K562 (cell line): ENCODE results near the gene BIRC5. TPM values are rescaled to one million over a fixed set of nuclear protein-coding genes. Genes with fewer than 3 reads are reported as not detected.
A peak's percentile ranks its signal among the peaks of the same experiment; 100 is the strongest.

ENCODE experiments used
- ATF1 ChIP-seq, 2 experiments: fragments of 450-650 bp in 1 of 2; IDR thresholded peaks; 2 replicates each; pipeline ENCODE4 v1.6.1; 2016; ENCODE audit warnings: missing compliant biosample characterization in 1 of 2, missing genetic modification characterization in 1 of 2
- CUX1 ChIP-seq: fragments of 200-800 bp; sonication (Bioruptor generic); IDR thresholded peaks from 2 replicates; pipeline ENCODE4 v1.6.1; 2016; ENCODE audit warnings: missing genetic modification characterization, missing compliant biosample characterization
- IFI16 ChIP-seq: fragments of 250-450 bp; sonication (Bioruptor Pico); IDR thresholded peaks from 2 replicates; pipeline ENCODE4 v2.1.2; 2022; ENCODE audit warnings: mild to moderate bottlenecking, inconsistent platforms
- IRF9 ChIP-seq: fragments of 450-650 bp; IDR thresholded peaks from 2 replicates; pipeline ENCODE4 v1.6.1; 2016; ENCODE audit warnings: missing biosample characterization, missing genetic modification characterization
- MAZ ChIP-seq, 2 experiments: fragments of 450-650 bp in 1 of 2; sonication (generic) in 1 of 2; formaldehyde crosslinking; IDR thresholded peaks in 1 of 2; conservative IDR thresholded peaks in 1 of 2; 2 replicates each; pipeline versions ENCODE4 v1.4.0 to v1.5.0; 2020; ENCODE audit warnings: mild to moderate bottlenecking in 1 of 2, missing genetic modification reagents in 1 of 2
- MTA2 ChIP-seq: fragments of 450-650 bp; IDR thresholded peaks from 2 replicates; pipeline ENCODE4 v1.6.1; 2016; ENCODE audit warnings: low read depth
- PHF20 ChIP-seq: fragments of 450-650 bp; IDR thresholded peaks from 2 replicates; pipeline ENCODE4 v1.6.1; 2018; ENCODE audit not compliant: partially characterized antibody
- POLR2G ChIP-seq: fragments of 200-400 bp; formaldehyde crosslinking; IDR thresholded peaks from 2 replicates; pipeline ENCODE4 v1.6.1; 2017; ENCODE audit warnings: low read depth, mild to moderate bottlenecking, antibody characterized with exemption, low read length, moderate library complexity
- PRPF4 ChIP-seq: fragments of 200-400 bp; formaldehyde crosslinking; IDR thresholded peaks from one replicate; pipeline ENCODE4 v1.6.1; 2017; ENCODE audit warnings: low read length, low read depth, mild to moderate bottlenecking; ENCODE audit not compliant: insufficient read depth, poor library complexity, severe bottlenecking
- SLC30A9 ChIP-seq: fragments of 250-450 bp; sonication (Bioruptor Pico); IDR thresholded peaks from 2 replicates; pipeline ENCODE4 v1.8.0; 2022; ENCODE audit warnings: mild to moderate bottlenecking, moderate library complexity
- ZBTB1 ChIP-seq: sonication (generic); formaldehyde crosslinking; IDR thresholded peaks from 2 replicates; pipeline ENCODE4 v1.8.1; 2023; ENCODE audit warnings: missing genetic modification reagents, low read depth, mild to moderate bottlenecking, borderline replicate concordance
- ZFX ChIP-seq: sonication (generic); formaldehyde crosslinking; IDR thresholded peaks from 2 replicates; pipeline ENCODE4 v1.8.0; 2022; ENCODE audit warnings: mild to moderate bottlenecking, missing genetic modification reagents, moderate library complexity
- ZMIZ1 ChIP-seq, 2 experiments: fragments of 150-350 bp in 1 of 2; IDR thresholded peaks; 2 replicates each; pipeline ENCODE4 v1.6.1; 2012 to 2016; ENCODE audit warnings: low read depth in 2 of 2, low read length in 2 of 2, mild to moderate bottlenecking in 1 of 2, moderate library complexity in 1 of 2
- ZNF589 ChIP-seq: fragments of 200-800 bp; sonication (Bioruptor generic); IDR thresholded peaks from 2 replicates; pipeline ENCODE4 v1.6.1; 2016; ENCODE audit warnings: low read depth, missing genetic modification characterization, missing compliant biosample characterization
- polyA plus RNA-seq, 8 experiments: library from polyadenylated mRNA; depleted of rRNA in 4 of 8; stranded (reverse) in 5 of 8; unstranded in 3 of 8; fragments of >200 nt; fragmentation: Nextera tagmentation in 2 of 8; fragmentation: Illumina TruSeq in 1 of 8; extraction: Ambion mirVana in 2 of 8; extraction: Trizol in 1 of 8; gene quantifications; 2 replicates each; pipeline versions ENCODE4 v1.2.1 to v1.2.3, GENCODE V29; 2011 to 2014; ENCODE audit warnings: inconsistent platforms in 1 of 8, missing spikeins in 1 of 8
- total RNA-seq, 7 experiments: library from RNA; depleted of rRNA in 6 of 7; stranded (reverse); fragments of >200 nt in 6 of 7; fragmentation: Illumina TruSeq in 2 of 7; extraction: Trizol in 2 of 7; gene quantifications; 2 replicates each; pipeline versions ENCODE4 v1.2.1 to v1.2.3, GENCODE V29; 2011 to 2021; ENCODE audit warnings: low replicate concordance in 1 of 7

Gene BIRC5
- total and polyA plus RNA-seq, 9 of the 15 experiments (the other 6 are each of a cell fraction or from before 2014, with no cell fraction given), result 64.4 to 140 (median 101) TPM

GRCh38 chr17:78267253-78268073 is 53.4 kb downstream of the BIRC5 start (continued):
- TF ChIP-seq MTA2, result no peak
- TF ChIP-seq CUX1 (CRISPR knock-in tag), result no peak
- TF ChIP-seq MAZ (CRISPR knock-in tag; conservative IDR thresholded peaks at IDR 0.05 in 1 of 2, IDR thresholded peaks at IDR 0.05 in 1 of 2), result peak in 1 of 2 experiments; percentile 37; a peak in 1 of 4 replicates
- no peak for TF ChIP-seq ATF1 (CRISPR knock-in tag; IDR thresholded peaks at IDR 0.05)
- TF ChIP-seq ATF1 (tag; IDR thresholded peaks at IDR 0.05), result 0 out of 2 replicates have a peak, but pooled peaks have one; percentile 13
- TF ChIP-seq ZFX (CRISPR knock-in tag), result peak; percentile 68
- TF ChIP-seq SLC30A9 (CRISPR knock-in tag), result no peak
- TF ChIP-seq PRPF4, result no peak
- no peak for TF ChIP-seq PHF20
- TF ChIP-seq IFI16, result no peak
- no peak for TF ChIP-seq ZBTB1 (CRISPR knock-in tag)
- TF ChIP-seq ZNF589, result peak; percentile 62; the same call in 1 of the 2 replicates
- TF ChIP-seq ZMIZ1 (IDR thresholded peaks at IDR 0.05; ENCODE audit: low read depth in 2 of 2, low read length in 2 of 2), result no peak
- TF ChIP-seq IRF9, result no peak
- peak; percentile 76 for TF ChIP-seq POLR2G
